SK-N-MC (cell line): Measurements from ENCODE around the gene CAMTA1.
"Not testable (repeated sequence)": the region's sequence is repeated elsewhere in the genome, so short reads cannot be mapped to it uniquely, and the experiment has no call there.

Experiments
- DNase-seq: peaks from one replicate; pipeline ENCODE4 v3.0.0-alpha.2; 2011; ENCODE audit warnings: low read depth, low spot score
- H3K27ac ChIP-seq: fragments of 200-600 bp; sonication (generic); 2 replicates; pipeline ENCODE4 v1.5.1; 2016; ENCODE audit warnings: mixed run types
- H3K36me3 ChIP-seq: fragments of 200-600 bp; sonication (generic); 2 replicates; pipeline ENCODE4 v1.6.1; 2017; ENCODE audit warnings: antibody characterized with exemption, low read length, mixed read lengths; ENCODE audit not compliant: insufficient read depth
- H3K4me3 ChIP-seq: fragments of 200-600 bp; sonication (generic); 2 replicates; pipeline ENCODE4 v1.5.1; 2016
- H3K9ac ChIP-seq: fragments of 200-600 bp; sonication (generic); 2 replicates; pipeline ENCODE4 v1.8.0; 2017; ENCODE audit warnings: mixed run types, mixed read lengths; ENCODE audit not compliant: insufficient read length
- H3K9me3 ChIP-seq: fragments of 200-600 bp; sonication (generic); 2 replicates; pipeline ENCODE4 v1.6.1; 2017; ENCODE audit warnings: low read depth, mild to moderate bottlenecking, antibody characterized with exemption, low read length, moderate library complexity, mixed read lengths
- EZH2 ChIP-seq: fragments of 200-600 bp; sonication (generic); IDR thresholded peaks from one replicate; pipeline ENCODE4 v1.6.1; 2017; ENCODE audit warnings: antibody characterized with exemption
- FOXP2 ChIP-seq: optimal IDR thresholded peaks from 2 replicates; pipeline ENCODE3; 2011; ENCODE audit warnings: mild to moderate bottlenecking, moderate library complexity; ENCODE audit not compliant: insufficient read depth; ENCODE audit errors: extremely low read length, control extremely low read depth
- POLR2AphosphoS5 ChIP-seq: IDR thresholded peaks from 2 replicates; pipeline ENCODE4 v1.6.1; 2012; ENCODE audit warnings: mild to moderate bottlenecking, low read depth, low read length, borderline replicate concordance

The CAMTA1 gene

GRCh38 chr1:6912518-6912917, 127.3 kb downstream of the CAMTA1 start:
- Histone ChIP-seq H3K36me3 (no peaks in the 10 kb centered on the region), H3K9ac (no peak overlapping the region), H3K9me3 (no peaks in the 10 kb centered on the region), H3K27ac (no peak overlapping the region), H3K4me3 (no peak overlapping the region)
- no peak for DNase-seq
- TF ChIP-seq EZH2 (no peak), FOXP2 (no peak), POLR2AphosphoS5 (no peak)

- no peak for TF ChIP-seq FOXP2
- no peak for TF ChIP-seq POLR2AphosphoS5
- no peak for TF ChIP-seq EZH2
Observed at GRCh38 chr1:6913086-6913485, 127.8 kb downstream of the CAMTA1 start.

DNA sequence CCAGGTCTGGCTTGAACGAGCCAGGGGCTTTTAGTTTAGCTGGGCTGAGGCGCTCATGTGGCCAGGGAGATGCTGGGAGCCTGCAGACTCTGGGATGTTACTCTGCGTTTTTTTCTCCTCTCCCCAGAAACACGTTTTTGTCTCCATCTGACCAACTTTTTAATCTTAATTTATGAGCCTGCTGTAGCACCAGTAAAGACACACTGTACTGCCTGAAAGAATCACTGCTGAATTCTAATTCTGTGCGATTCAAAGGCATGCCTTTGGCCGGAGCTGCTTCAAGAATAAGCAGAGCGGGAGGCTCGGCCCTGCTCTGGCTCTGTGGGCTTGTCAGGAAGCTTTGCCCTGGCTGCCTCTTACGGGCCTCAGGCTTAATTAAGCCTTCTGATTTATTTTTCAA, 129.5 kb downstream of the CAMTA1 start:
- TF ChIP-seq POLR2AphosphoS5 (no peak), FOXP2 (no peak), EZH2 (no peak)
- H3K9me3 ChIP-seq = no peaks in the 10 kb centered on the region
- H3K36me3 ChIP-seq = no peaks in the 10 kb centered on the region
- H3K9ac ChIP-seq = no peak overlapping the region
- no peak overlapping the region for H3K4me3 ChIP-seq
- DNase-seq = no peak
- no peak overlapping the region for H3K27ac ChIP-seq

More at GRCh38 chr1:6913086-6913485, 127.8 kb downstream of the CAMTA1 start:
- H3K27ac ChIP-seq = no peak overlapping the region
- H3K36me3 ChIP-seq = no peaks in the 10 kb centered on the region
- no peak overlapping the region for H3K9ac ChIP-seq
- no peaks in the 10 kb centered on the region for H3K9me3 ChIP-seq
- DNase-seq = no peak
- no peak overlapping the region for H3K4me3 ChIP-seq

DNA sequence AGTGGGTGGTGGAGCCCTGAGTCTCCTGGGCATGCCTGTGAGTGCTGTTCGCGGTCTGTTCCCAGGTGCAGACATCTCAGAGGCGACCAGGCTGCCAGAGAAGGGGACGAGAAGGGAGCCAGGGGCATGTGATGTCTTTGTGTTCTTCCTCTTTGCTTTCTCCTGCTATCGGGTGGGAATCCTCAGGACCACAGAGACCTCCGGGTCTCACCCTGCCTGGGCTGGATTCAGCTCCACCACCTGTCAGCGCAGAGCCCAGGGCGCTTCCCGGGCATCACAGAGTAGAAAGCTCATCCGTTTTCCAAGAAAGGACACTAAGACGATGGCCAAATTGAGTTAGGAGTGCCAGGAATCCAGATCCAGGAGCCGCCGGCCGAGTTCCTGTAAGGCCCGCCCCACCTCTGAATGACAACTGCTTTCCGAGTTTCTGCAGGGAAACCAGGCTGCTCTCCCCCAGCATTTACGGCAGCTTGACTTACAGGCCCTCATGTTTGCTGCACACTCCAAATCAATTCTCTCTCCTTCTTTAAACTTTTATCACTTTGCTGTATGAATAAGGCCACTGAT, 130.8 kb downstream of the CAMTA1 start:
- DNase-seq = no peak

DNA sequence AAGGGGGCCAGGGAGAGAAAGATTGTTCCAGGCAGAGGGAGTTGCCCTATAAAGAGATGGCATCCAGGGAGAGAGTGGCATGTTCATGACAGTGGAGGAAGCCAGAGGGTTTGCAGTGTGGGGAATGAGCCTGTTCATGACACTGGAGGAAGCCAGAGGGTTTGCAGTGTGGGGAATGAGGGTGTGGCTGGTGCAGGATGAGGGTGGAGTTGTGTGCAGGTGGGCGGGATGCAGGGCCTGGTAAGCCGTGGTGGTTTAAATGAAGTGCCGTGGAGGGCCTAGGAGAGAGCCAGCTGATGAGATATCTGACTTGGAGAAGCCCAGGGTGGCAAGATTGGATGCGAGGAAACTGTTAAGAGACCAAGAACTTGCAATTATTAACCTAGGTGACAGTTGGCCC, 131.8 kb downstream of the CAMTA1 start:
- H3K9me3 ChIP-seq = no peaks in the 10 kb centered on the region
- TF ChIP-seq POLR2AphosphoS5 (no peak), FOXP2 (no peak), EZH2 (no peak)
- H3K36me3 ChIP-seq = no peaks in the 10 kb centered on the region
- H3K27ac ChIP-seq = no peak overlapping the region
- H3K4me3 ChIP-seq = no peak overlapping the region
- no peak for DNase-seq
- no peak overlapping the region for H3K9ac ChIP-seq

More for the DNA sequence above, 130.8 kb downstream of the CAMTA1 start:
- TF ChIP-seq FOXP2 (no peak), EZH2 (no peak), POLR2AphosphoS5 (no peak)
- Histone ChIP-seq H3K9me3 (no peaks in the 10 kb centered on the region), H3K27ac (no peak overlapping the region), H3K36me3 (no peaks in the 10 kb centered on the region), H3K9ac (no peak overlapping the region), H3K4me3 (no peak overlapping the region)

- no peak overlapping the region for H3K9ac ChIP-seq
- no peak overlapping the region for H3K27ac ChIP-seq
- TF ChIP-seq EZH2 (no peak), POLR2AphosphoS5 (no peak), FOXP2 (no peak)
- H3K4me3 ChIP-seq = no peak overlapping the region
- H3K9me3 ChIP-seq = no peaks in the 10 kb centered on the region
- no peak for DNase-seq
- H3K36me3 ChIP-seq = no peaks in the 10 kb centered on the region
Observed at GRCh38 chr1:6918186-6918924, 133.1 kb downstream of the CAMTA1 start.

DNA sequence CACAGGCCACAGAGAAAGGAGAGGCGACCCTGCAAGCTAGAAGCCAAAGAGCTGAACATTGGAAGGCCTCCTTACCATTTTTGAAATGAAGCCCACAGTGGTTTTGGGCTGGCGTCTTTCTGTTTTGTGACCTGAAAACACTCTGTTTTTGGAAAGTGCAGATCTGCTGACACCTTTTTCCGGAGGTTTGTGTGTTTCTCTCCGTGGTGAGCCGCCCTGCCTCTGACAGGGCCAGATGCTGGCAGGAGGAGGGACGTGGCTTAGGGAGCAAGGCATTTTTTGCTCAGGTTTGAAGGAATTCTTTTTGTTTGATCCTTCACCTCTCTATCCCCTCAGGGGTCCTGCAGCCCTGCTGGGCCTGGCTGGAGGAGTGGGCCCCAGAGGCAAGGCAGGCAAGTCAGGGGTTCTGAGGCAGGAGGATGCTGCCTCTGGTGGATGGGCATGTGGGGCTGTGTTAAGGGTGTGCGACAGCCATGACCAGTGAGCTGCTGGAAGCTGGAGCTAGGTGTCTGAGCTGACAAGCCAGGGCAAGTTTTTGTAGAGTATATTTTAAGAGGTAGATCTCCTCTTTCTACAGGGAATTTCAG, 133.8 kb downstream of the CAMTA1 start:
- Histone ChIP-seq H3K4me3 (no peak overlapping the region), H3K9me3 (no peaks in the 10 kb centered on the region), H3K27ac (no peak overlapping the region), H3K9ac (no peak overlapping the region), H3K36me3 (no peaks in the 10 kb centered on the region)
- no peak for DNase-seq
- no peak for TF ChIP-seq EZH2
- TF ChIP-seq FOXP2 = no peak
- TF ChIP-seq POLR2AphosphoS5 = no peak

DNA sequence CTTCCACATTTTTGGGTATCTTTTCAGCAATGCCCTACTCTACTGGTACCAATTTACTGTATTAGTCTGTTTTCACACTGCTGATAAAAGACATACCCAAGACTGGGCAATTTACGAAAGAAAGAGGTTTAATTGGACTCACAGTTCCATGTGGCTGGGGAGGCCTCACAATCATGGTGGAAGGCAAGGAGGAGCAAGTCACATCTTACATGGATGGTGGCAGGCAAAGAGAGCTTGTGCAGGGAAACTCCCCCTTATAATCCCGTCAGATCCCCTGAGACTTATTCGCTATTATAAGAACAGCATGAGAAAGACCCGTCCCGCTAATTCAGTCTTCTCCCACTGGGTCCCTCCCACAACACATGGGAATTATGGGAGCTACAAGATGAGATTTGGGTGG, 136.3 kb downstream of the CAMTA1 start:
- H3K9me3 ChIP-seq, DNase-seq, H3K9ac ChIP-seq, H3K27ac ChIP-seq, H3K4me3 ChIP-seq, H3K36me3 ChIP-seq: not testable (repeated sequence)
